HG03103 (cell line): ENCODE measurements around the gene HDHD3.
"Not testable (repeated sequence)": the region's sequence is repeated elsewhere in the genome, so short reads cannot be mapped to it uniquely, and the experiment has no call there.

Experiments used
- ATAC-seq: cut with Tn5 transposase; IDR thresholded peaks from one replicate; pipeline ENCODE4 v1.9.1; 2021; ENCODE audit warnings: low read depth; ENCODE audit not compliant: unreplicated experiment

HDHD3 gene

GRCh38 chr9:113390192-113390960 lies 13.6 kb upstream of the HDHD3 start:
- no peak for ATAC-seq

GRCh38 chr9:113389451-113389850 lies 12.7 kb upstream of the HDHD3 start:
- no peak for ATAC-seq

- no peak for ATAC-seq
Observed at GRCh38 chr9:113388833-113389232, 12.0 kb upstream of the HDHD3 start.

GRCh38 chr9:113387560-113388230 lies 10.9 kb upstream of the HDHD3 start:
- ATAC-seq: no peak

GRCh38 chr9:113386571-113387393 lies 10.0 kb upstream of the HDHD3 start:
- no peak for ATAC-seq

GRCh38 chr9:113381909-113382411 lies 5.2 kb upstream of the HDHD3 start:
- ATAC-seq: no peak

- ATAC-seq: not testable (repeated sequence)
Observed at GRCh38 chr9:113381441-113381840, 4.7 kb upstream of the HDHD3 start.

- ATAC-seq: peak; percentile 66
Observed at GRCh38 chr9:113380869-113381378, 4.1 kb upstream of the HDHD3 start.

- ATAC-seq: not testable (repeated sequence)
Observed at GRCh38 chr9:113379829-113380210, 3.0 kb upstream of the HDHD3 start.

- ATAC-seq: not testable (repeated sequence)
Observed at GRCh38 chr9:113379094-113379828, 2.5 kb upstream of the HDHD3 start.

- ATAC-seq: no peak
Observed at GRCh38 chr9:113375057-113376023, 1.4 kb downstream of the HDHD3 start.

- no peak for ATAC-seq
Observed at GRCh38 chr9:113373676-113374392, 3.0 kb downstream of the HDHD3 start.

- ATAC-seq: no peak
Observed at GRCh38 chr9:113373256-113373655, 3.5 kb downstream of the HDHD3 start.

- no peak for ATAC-seq
Observed at GRCh38 chr9:113372059-113372458, 4.7 kb downstream of the HDHD3 start.

GRCh38 chr9:113370806-113371325 lies 5.9 kb downstream of the HDHD3 start:
- no peak for ATAC-seq

- ATAC-seq: no peak
Observed at GRCh38 chr9:113369855-113370140, 7.0 kb downstream of the HDHD3 start.

GRCh38 chr9:113368982-113369854 lies 7.6 kb downstream of the HDHD3 start:
- no peak for ATAC-seq
